NCI-H1417 treated with DMSO at 0.1 percent for 48 hours (cell line): ENCODE results near the gene AR.

Experiments used
- DNase-seq: peaks from one replicate; lab custom pipeline; 2025; lab: John Stamatoyannopoulos, UW

The AR gene

DNA sequence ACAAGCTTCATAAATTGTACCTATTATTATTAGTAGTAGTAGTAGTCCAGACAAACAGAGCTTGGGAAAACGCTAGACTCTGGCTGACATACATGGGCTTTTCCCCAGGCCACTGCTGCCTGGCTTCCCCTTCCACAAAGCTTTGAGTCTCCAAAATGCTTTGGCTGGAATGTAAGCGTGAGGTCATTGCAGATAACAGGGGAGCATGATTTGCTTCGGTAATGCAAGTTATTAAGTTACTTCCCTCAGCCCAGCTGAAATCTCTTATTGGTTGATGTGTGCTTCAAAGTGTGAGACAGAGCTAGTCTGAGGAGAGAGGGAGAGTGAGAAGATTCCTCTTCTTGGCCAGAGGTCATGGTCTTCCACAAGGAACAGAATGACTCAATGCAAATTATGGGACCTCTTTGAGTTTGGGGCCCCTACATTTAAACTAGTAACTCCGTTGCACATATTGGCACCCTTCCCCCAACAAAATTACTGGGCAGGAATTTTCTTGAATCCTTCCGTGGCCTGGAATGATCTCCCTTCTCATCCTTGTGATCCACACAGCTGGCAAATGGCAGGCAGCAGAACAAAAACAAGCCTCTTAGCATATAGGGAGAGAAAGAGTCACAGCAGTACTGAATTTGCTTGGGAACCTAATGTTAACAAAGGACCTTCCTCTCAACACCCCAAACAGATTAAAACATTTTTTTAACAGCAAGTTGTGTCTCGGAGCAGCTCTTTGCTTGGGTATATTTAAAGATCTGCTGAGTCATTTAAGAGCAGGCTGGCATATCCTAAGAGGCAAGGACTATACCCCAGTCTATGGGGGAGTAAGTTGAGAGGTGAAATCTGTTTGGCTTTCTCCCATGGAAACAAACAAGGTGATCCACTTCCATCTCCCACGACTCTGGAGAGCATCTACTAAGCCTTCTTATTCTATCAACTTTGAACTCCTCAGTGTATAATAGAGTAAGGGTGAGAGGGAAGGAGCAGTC lies 19.9 kb downstream of the AR start:
- DNase-seq, result no peak

DNA sequence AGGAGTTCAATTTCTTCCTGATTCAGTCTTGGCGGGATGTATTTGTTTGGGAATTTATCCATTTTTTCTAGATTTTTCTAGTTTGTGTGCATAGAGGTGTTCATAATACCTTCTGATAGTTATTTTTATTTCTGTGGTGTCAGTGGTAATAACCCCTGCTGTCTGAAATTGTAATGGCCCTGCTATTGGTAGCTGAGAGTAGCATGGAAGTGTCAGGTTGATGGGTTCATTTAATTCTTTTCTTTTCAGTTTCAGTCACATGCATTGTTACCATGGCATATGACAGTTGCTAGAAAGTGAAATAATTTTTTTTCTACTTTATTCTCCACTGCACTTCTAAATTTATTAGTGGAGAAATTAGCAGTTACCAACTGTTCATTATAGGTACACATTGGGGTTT lies 20.7 kb downstream of the AR start:
- DNase-seq, result no peak

DNA sequence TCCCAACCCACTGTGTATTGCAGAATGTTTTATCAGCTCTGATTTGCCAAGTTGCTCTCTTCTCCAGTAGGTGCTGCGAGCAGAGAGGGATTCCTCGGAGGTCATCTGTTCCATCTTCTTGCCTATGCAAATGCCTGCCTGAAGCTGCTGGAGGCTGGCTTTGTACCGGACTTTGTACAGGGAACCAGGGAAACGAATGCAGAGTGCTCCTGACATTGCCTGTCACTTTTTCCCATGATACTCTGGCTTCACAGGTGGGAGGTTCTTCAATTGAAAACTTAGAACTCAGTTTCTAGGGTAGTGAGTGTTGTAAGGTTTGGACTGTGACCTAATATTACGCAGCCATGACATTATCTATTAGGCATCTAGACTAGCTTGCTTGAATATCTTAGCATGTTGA lies 24.9 kb downstream of the AR start:
- no peak for DNase-seq

DNA sequence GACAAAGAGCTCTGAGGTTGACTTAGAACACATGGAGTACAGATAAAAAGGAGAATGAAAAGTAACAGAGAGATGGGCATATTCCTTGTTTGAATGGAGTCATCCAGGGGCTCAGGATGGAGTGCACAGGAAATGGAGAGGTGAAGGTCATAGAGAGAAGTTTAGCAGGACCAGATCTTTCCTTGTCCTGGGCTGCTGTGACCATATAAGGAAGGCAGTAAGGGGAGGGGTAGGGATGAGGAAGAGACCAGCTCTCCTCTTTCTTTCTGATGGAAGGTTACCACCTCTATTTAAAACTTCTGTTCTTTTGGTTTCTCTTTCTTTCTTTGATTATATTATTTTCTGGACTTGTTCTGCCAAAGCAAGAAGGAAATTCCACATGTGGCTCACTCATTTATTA lies 27.0 kb downstream of the AR start:
- DNase-seq, result no peak

DNA sequence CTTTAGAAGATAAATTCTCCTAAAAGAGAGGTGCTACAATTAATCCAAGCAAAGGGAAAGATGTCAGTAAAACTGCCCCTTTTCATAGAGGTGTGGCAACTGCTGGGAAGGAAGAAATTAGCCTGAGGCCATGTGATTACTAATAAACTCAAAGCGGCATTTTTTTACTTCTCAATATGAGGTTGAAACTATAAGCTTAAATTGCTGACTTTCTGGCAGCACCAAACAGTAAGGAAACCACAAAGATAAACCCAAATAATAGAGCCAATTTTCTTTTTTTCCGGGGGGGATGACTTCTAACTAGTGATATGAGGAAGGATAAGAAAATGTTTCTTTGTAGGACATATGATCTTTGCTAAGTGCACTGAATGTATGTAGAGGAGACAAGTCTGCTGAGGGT lies 30.9 kb downstream of the AR start:
- no peak for DNase-seq

DNA sequence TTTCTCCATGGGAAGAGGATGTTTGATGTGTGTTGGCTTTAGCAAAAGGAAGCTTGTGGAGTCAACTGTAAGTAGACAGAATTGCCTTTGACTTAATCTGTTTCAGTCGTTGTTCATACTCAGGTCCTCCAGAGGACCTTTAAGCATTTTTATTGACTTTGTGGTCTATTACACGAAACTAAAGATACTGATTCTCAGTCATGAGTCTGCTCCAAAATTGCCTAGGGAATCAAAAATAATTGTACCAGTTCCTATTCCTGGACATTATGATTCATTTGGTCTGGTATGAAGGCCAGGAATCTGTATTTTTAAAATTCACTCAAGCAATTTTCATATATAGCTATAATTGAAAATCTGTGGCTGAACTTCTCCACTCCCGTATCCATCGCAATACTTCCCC lies 38.6 kb downstream of the AR start:
- DNase-seq, result no peak

DNA sequence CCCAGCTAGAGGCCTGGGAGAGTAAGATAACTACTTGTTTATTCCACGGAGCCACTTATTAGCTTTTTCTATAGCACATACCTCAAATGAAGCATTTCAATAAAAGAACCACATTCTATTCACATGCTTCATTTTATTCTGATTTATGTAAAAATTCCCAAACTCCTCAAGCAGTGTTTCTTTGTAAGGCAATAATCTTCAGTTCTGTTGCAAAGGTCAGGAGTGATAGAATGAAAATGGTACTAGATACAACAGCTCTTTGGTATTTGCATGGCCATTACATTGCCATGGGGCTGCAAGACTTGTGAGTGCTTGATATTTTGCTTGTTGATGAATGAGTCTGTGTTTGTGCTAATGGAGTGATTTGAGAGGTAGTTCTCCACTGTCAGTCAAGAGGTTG lies 39.4 kb downstream of the AR start:
- no peak for DNase-seq

DNA sequence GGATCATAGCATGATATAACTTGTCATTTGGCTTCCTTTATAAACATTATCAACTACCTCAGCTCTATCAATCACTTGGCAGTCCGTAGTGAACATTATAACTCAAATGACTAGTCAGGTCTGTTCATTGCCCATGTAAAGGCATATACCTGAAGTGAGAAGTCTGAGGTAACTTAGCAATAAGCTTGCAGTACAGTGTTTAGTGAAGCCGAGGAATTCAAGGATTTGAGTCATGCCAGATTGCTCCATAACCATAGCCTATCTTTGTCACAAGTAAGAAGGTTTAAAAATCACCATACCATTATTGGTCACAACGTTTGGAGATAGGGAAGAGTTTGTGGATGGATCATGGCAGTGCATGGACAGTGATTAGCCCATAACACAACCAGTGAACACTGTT lies 41.6 kb downstream of the AR start:
- DNase-seq, result no peak

DNA sequence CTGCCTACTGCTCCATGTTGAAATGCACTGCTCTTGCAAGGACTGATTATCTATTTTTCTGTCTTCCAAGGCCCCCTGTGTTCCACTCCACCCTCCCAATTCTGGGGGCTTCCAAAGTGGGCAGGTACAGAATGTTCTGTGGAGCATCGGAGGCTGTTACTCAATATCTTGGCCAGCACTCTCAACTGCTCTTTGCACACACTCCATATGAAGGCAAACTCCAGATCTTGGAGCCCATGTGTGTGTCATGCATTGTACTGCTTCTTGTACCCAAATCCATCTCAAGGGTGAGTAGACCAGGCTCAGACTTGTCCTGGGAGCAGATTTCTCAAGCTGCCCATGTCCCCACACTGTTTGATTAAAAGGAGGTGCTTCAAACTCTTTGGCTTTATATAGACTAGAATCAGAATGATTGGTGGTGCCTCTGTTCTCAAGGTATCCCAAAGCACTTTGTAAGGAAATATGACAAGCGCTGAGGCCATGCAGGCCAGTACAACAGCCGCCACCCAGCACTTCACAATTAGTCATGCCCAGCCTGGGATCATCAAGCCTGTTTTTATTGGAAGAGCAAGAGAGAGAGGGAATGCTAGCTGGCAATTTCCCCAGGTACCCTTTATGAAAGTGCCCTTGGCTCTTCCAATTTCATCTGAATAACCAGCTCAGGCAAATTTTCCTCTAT lies 44.3 kb downstream of the AR start:
- no peak for DNase-seq

DNA sequence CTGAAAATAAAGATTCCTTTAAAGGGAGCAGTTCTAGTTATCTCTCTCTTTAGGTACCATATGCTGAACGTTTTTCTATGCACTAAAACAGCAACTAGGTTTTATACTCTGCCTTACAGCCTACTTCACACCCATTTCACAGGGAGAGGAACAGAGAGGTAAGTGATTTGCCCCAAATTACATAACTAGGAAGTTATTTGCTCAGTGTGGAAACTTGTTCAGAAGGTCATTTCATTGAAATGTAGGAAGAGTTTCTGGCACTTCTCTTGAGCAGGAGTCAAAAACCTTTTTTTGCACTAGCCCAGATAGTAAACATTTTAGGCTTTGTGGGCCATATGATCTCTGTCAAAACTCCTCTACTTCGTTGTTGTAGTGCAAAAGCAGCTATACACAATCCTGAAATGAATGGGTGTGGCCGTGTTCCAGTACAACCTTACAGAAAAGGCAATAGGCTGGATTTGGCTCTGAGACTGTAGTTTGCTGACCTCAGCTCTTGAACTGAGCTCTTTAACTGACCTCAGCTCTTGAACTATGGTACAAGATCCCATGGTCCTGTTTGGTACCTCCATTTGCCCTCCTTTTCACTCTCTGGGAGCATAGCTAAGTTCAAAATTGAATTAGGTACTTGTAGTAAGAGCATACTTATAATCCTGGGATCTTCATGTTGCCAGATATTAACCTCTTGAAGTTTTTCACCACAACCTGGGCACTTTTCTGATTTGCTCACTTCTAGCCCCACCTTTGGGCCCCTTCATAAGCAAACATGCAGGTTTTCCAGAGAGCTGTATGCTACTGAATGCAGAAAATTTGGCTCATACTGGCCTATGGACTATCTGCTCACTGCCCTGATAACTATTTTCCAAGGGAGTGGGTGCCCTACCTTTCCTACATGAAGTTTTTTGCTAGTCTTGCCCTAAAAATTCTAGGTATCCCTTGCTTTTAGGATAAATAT lies 53.3 kb downstream of the AR start:
- no peak for DNase-seq

DNA sequence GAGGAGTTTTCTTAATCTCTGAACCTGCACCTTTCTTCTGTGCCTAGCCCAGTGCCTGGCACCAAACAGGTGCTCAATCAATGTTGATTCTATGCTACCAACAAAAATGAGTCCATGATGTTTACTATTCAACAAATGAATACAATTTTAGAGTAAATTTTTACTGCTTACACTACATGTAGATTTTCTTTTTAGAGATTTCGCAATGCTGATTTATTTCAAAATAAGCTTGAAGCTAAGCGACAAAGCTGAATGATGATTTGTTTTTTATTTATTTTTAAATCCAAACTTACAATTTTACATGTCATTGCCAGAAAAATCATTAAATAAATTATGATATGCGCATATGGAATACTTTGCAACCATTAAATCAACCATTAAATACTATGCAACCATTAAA lies 55.7 kb downstream of the AR start:
- DNase-seq, result no peak

DNA sequence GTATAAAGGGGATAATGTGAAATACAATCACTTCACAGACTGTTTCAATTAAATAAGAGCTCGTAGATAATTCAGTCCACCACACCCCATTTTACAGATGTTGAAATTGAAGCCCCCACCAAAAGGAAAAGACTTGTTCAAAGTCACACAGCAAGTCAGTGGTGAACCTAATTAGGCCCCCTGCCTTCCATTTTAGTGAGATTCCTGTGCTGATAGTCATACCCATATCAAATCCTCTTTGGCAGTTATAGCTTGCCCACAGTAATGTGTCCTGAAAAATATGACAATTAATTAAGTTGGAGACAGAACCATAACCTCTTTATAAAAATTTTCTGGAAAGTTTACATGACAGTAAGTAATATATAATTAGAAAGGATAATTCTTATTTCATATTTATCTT lies 58.0 kb downstream of the AR start:
- DNase-seq, result no peak

DNA sequence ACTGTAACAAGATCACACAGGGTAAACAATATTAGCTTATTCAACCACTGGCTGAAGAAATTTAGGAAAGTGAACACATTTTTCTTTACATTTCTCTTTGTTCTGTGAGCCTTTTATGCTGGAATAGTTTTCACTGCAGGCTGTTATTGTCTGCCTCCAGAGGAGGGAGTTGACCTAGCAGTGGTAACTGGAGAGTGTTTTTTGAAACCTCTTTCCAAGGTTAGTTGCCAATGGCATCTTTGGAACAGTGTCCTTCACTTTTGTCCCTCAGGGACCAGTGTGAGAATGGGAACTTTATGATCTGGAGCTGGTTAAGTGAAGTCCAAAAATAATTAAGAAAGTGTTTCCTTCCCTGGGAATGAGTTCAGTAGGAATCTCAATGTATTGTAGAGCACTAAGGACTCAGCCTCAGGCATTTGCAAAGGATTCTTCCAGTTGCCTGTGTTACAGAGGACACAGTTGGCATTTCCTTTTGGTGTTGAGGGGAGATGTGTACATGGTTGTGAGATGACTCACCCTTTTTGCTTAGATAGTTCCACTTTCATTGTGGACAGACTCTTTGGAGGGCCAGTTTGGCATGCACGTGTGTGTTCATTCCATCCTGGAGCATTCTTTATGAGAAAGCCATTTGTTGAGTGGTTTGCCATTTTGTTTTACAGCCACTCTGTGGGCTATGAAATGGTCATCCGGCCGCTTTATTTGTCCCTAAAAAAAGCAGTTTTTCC lies 61.3 kb downstream of the AR start:
- no peak for DNase-seq

DNA sequence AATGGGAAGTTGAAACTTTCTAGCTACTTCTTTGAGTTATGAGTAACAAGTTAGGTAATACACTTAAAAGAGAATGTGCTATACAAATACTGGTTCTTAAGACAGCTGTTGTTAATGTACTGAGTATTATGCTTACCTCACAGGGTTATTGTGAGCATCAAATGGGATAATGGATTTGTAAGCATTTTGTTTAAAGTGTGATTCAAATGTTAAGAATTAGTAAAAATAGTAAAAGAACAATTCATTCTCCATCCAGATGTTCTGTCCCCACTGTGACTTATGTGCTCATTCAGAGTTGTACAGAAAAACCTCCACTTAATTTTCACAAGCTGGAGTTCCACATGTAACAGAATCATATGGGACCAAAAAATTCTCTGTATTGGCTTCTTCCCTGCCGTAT lies 63.6 kb downstream of the AR start:
- no peak for DNase-seq

DNA sequence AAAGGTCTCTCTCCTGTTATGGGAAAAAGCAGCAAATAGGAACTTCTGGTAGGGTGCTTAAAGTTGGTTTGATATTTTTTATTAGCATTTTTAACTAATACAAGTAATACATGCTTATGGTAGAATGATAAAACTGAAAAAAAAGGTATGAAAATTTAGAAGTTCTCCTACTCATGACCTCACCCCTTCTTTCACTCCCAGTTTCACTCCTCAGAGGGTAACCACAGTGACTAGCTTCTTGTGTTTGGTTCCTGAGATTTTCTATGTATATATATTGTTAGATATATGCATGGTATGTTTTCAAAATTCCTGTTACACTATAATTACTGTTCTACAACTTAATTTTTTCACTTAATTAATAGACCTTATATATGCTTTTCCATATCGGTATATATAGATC lies 66.5 kb downstream of the AR start:
- no peak for DNase-seq

DNA sequence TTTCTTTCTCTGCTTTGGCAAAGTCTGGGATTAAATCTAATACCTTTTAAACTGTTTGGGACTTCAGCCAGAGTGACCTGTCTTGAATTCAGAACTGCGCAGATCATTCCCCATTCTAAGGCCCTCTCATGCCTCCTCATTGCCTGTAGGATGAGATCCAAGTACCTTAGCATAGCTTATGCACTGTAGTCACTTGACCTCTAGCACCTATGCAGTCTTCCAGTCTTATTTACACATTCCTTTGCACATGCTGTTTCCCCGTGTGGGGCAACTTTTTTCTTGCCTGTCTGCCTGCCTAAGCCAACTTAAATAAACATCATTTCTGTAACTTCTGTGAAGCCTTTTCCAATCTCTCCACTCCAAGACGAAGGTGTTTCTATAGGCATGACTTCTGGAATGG lies 68.4 kb downstream of the AR start:
- no peak for DNase-seq

DNA sequence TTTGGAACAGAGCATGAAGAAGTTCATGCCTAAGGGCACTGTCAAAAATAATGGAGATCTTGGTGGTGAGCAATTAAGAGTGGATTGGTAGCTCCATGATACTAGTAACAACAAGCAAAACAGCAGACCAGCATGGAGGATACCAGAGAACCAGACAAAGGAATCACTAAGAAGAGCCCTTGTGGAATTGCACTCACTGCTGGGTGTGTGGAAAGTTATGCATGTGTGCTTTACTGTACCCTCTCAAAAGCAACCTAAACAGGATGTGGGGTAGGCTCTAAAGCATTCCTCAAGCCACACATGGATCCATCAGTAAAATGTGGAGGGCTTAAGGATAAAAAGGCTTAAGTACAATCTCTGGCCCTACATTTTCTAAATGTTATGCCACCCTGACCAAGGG lies 69.5 kb downstream of the AR start:
- no peak for DNase-seq

DNA sequence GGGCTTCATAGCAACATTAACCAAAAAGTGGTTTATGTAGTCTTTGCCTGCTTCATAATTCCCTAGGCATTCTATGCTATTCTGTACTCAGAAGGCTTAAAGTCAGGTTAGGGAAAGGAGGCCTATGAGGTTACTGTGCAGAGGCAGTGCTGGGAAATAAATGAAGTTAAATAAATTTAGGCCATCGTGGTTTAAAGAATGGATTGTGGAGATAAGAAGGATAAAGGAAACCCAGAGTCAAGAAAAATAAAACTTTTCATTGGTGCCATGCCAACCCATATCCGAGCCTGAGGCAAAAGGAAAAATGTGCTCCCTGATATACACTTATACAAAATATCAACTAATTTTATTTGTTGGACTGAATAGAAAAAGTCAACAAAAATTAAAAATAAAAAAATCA lies 70.2 kb downstream of the AR start:
- DNase-seq, result no peak

DNA sequence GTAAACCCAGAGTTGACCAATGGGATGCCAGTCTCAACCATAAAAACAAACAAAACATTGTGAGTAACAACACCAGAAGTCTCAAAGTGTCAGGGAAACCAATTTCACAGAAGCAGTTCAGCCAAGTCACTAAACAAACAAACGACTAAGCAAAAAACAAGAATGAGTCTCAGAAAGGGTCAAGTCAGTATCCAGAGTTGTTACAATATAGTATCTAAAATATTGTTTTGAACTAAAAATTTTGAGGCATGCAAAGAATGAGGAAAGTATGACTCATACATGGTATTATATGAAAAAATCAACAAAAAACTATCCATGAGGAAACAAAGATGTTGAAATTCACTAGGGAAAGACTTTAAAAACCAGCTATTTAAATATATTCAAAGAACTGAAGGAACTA lies 70.6 kb downstream of the AR start:
- DNase-seq, result no peak

DNA sequence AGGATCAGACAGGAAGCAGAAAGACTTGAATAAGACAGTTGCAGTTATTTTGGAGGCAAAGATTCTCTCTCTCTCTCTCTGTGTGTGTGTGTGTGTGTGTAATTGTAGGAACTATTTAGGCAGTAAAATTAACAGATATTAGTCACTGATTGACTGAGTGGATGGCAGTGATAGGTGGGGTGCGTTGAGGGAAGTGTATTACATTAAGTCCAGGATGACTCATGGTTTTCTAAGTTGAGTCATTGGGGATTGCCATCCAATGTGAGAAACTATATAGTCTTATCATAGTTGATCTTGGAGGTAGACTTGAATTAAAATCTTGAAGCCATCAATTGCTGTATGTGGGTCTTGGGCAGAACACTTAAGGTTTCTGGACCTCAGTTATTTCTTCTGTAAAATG lies 75.4 kb downstream of the AR start:
- no peak for DNase-seq

DNA sequence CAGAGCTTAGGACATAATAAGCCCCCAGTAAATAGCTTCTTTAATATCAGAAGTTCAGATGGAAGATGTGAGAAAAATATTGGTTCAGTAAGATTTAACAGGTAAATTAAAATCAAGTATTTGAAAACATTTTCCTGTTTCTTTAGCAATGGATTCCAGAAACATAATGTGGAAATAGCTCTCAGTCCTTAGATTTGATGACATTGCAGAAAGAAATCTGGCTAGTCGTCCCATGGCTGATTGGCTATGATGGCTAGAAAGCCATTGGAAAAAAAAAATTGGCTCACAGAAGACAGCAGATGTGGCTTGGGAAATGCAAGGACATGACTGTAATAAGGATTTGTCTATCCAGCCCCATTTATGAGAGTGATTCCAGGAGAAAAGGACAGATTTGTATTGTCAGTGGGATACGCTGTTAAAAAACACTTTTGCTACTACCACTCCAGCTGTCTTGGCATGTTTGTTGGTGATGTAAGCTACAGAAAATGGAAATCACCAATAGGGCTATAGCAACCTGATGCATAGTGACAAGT lies 78.3 kb downstream of the AR start:
- no peak for DNase-seq

DNA sequence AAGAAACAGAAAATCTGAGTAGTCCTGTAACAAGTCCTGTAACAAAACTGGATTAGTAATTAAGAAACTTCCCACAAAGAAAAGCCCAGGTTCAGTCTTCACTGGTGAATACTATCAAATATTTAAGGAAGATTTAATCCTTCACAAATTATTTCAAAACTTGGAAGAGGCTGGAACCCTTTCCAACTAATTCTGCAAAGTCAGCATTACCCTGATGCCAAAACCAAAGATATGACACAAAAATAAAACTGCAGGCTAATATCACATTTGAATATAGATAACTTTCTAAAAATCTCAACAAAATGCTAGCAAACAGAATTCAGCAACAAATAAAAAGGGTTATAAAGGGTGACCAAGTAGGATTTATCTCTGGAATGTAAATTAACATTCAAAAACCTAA lies 80.5 kb downstream of the AR start:
- DNase-seq, result no peak
